Fibroblast of mammary gland (primary cell): ENCODE results near the gene SERPINB5.

Experiments
- DNase-seq: peaks from one replicate; pipeline ENCODE4 v3.0.0-alpha.2; 2010; ENCODE audit warnings: low read depth
- H3K4me3 ChIP-seq: 2 replicates; pipeline ENCODE4 v1.5.1; 2011; ENCODE audit warnings: low read depth, mild to moderate bottlenecking, low read length, moderate library complexity; ENCODE audit not compliant: control insufficient read depth
- CTCF ChIP-seq: conservative IDR thresholded peaks from 2 replicates; pipeline ENCODE4 v1.5.1; 2011; ENCODE audit warnings: low read depth, low read length, inconsistent platforms; ENCODE audit not compliant: control insufficient read depth, insufficient read depth

SERPINB5 gene

GRCh38 chr18:63479826-63480225 lies 3.1 kb downstream of the SERPINB5 start:
- no peak for TF ChIP-seq CTCF
- no peak for DNase-seq
- H3K4me3 ChIP-seq = no peak overlapping the region

GRCh38 chr18:63480476-63480875 lies 3.7 kb downstream of the SERPINB5 start:
- no peak overlapping the region for H3K4me3 ChIP-seq
- DNase-seq = no peak
- no peak for TF ChIP-seq CTCF

- H3K4me3 ChIP-seq = no peak overlapping the region
- TF ChIP-seq CTCF = no peak
- DNase-seq = no peak
These were observed 4.2 kb downstream of the SERPINB5 start for GRCh38 chr18:63480915-63481314.

- no peak for DNase-seq
- TF ChIP-seq CTCF = no peak
- no peak overlapping the region for H3K4me3 ChIP-seq
These were observed 10.9 kb downstream of the SERPINB5 start for GRCh38 chr18:63487676-63488075.

GRCh38 chr18:63488160-63488559 lies 11.4 kb downstream of the SERPINB5 start:
- no peak for DNase-seq
- no peak overlapping the region for H3K4me3 ChIP-seq
- no peak for TF ChIP-seq CTCF

DNA sequence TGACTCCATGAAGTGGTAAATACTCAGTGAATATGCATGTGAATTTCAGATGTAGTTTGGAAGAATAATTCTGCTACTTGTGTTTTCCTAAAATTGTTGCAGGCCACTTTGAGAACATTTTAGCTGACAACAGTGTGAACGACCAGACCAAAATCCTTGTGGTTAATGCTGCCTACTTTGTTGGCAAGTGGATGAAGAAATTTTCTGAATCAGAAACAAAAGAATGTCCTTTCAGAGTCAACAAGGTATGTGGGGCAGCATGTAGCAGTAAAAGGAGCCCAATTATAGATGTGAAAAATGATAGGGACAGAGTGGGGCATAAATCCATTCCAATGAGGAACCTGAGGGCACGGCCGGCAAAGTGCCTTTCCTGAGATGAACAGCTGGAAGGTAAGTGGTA lies 16.1 kb downstream of the SERPINB5 start:
- H3K4me3 ChIP-seq = no peak overlapping the region
- TF ChIP-seq CTCF = no peak
- no peak for DNase-seq

- H3K4me3 ChIP-seq = no peak overlapping the region
- DNase-seq = no peak
- no peak for TF ChIP-seq CTCF
These were observed 18.9 kb downstream of the SERPINB5 start for GRCh38 chr18:63495675-63496074.
